SK-N-SH treated with all-trans-retinoic acid at 6 μM for 48 hours (cell line): ENCODE results near the gene ZNF462.

Experiments
- ATAC-seq: fragments of 200-7000 bp; cut with Tn5 transposase; 3 replicates; pipeline ENCODE4 v1.9.1; 2020; ENCODE audit warnings: mild to moderate bottlenecking, moderate library complexity
- ARNTL ChIP-seq: fragments of 450-650 bp; formaldehyde crosslinking; IDR thresholded peaks from 2 replicates; pipeline ENCODE4 v1.5.0; 2020; ENCODE audit warnings: low read depth, mild to moderate bottlenecking, moderate library complexity, borderline replicate concordance
- BACH2 ChIP-seq: fragments of 250-450 bp; sonication (Bioruptor Pico); IDR thresholded peaks from 2 replicates; pipeline ENCODE4 v1.9.0; 2021; ENCODE audit warnings: mild to moderate bottlenecking, borderline replicate concordance
- CREB5 ChIP-seq: fragments of 250-450 bp; sonication (Bioruptor Pico); IDR thresholded peaks from 2 replicates; pipeline ENCODE4 v1.5.1; 2020; ENCODE audit warnings: low read depth, mild to moderate bottlenecking, moderate library complexity
- CSRNP3 ChIP-seq: fragments of 250-450 bp; sonication (Bioruptor Pico); IDR thresholded peaks from 2 replicates; pipeline ENCODE4 v1.5.1; 2021; ENCODE audit warnings: mild to moderate bottlenecking, moderate library complexity
- ESRRG ChIP-seq: fragments of 250-450 bp; sonication (Bioruptor Pico); IDR thresholded peaks from 2 replicates; pipeline ENCODE4 v1.6.1; 2021; ENCODE audit warnings: mild to moderate bottlenecking
- GLIS3 ChIP-seq: fragments of 250-450 bp; sonication (Bioruptor Pico); IDR thresholded peaks from 2 replicates; pipeline ENCODE4 v1.5.0; 2020; ENCODE audit warnings: mild to moderate bottlenecking, moderate library complexity
- ISL1 ChIP-seq: fragments of 250-450 bp; sonication (Bioruptor Pico); IDR thresholded peaks from 2 replicates; pipeline ENCODE4 v2.1.2; 2022; ENCODE audit warnings: mild to moderate bottlenecking, moderate library complexity
- OSR1 ChIP-seq: fragments of 250-450 bp; sonication (Bioruptor Pico); IDR thresholded peaks from 2 replicates; pipeline ENCODE4 v1.8.0; 2022; ENCODE audit warnings: moderate library complexity, mild to moderate bottlenecking, inconsistent platforms
- PATZ1 ChIP-seq: fragments of 250-450 bp; sonication (Bioruptor Pico); IDR thresholded peaks from 2 replicates; pipeline ENCODE4 v1.8.0; 2020; ENCODE audit warnings: mild to moderate bottlenecking, moderate library complexity, borderline replicate concordance
- POU6F1 ChIP-seq: fragments of 250-450 bp; sonication (Bioruptor Pico); IDR thresholded peaks from 2 replicates; pipeline ENCODE4 v1.8.0; 2021; ENCODE audit warnings: low read depth, mild to moderate bottlenecking, moderate library complexity, borderline replicate concordance
- PPARA ChIP-seq: fragments of 250-450 bp; sonication (Bioruptor Pico); IDR thresholded peaks from 2 replicates; pipeline ENCODE4 v1.5.0; 2020; ENCODE audit warnings: mild to moderate bottlenecking, borderline replicate concordance
- RARB ChIP-seq: fragments of 250-450 bp; sonication (Bioruptor Pico); IDR thresholded peaks from 2 replicates; pipeline ENCODE4 v1.8.0; 2021; ENCODE audit warnings: mild to moderate bottlenecking, moderate library complexity
- SNAI2 ChIP-seq: fragments of 250-450 bp; sonication (Bioruptor Pico); IDR thresholded peaks from 2 replicates; pipeline ENCODE4 v1.5.0; 2020; ENCODE audit warnings: mild to moderate bottlenecking, moderate library complexity
- TCF4 ChIP-seq: fragments of 250-450 bp; sonication (Bioruptor Pico); IDR thresholded peaks from 2 replicates; pipeline ENCODE4 v1.8.0; 2021; ENCODE audit warnings: mild to moderate bottlenecking, moderate library complexity, borderline replicate concordance
- TOX ChIP-seq: fragments of 250-450 bp; sonication (Bioruptor Pico); IDR thresholded peaks from 2 replicates; pipeline ENCODE4 v1.8.0; 2021; ENCODE audit warnings: mild to moderate bottlenecking, moderate library complexity, borderline replicate concordance
- TSHZ2 ChIP-seq: fragments of 250-450 bp; sonication (Bioruptor Pico); IDR thresholded peaks from 2 replicates; pipeline ENCODE4 v1.5.0; 2020; ENCODE audit warnings: mild to moderate bottlenecking, moderate library complexity
- ZC3H10 ChIP-seq: fragments of 250-450 bp; sonication (Bioruptor Pico); IDR thresholded peaks from 2 replicates; pipeline ENCODE4 v1.5.1; 2021; ENCODE audit warnings: mild to moderate bottlenecking, moderate library complexity
- ZFP3 ChIP-seq: fragments of 250-450 bp; sonication (Bioruptor Pico); IDR thresholded peaks from 2 replicates; pipeline ENCODE4 v1.5.0; 2020; ENCODE audit warnings: mild to moderate bottlenecking, moderate library complexity
- ZFP30 ChIP-seq: fragments of 450-650 bp; formaldehyde crosslinking; IDR thresholded peaks from 2 replicates; pipeline ENCODE4 v1.5.0; 2022; ENCODE audit warnings: mild to moderate bottlenecking, moderate library complexity
- ZNF565 ChIP-seq: fragments of 450-650 bp; formaldehyde crosslinking; conservative IDR thresholded peaks from 2 replicates; pipeline ENCODE4 v1.5.0; 2020; ENCODE audit warnings: low read depth, mild to moderate bottlenecking, moderate library complexity
- ZNF70 ChIP-seq: fragments of 450-650 bp; formaldehyde crosslinking; IDR thresholded peaks from 2 replicates; pipeline ENCODE4 v1.5.0; 2020; ENCODE audit warnings: mild to moderate bottlenecking, moderate library complexity
- ZNF8 ChIP-seq: fragments of 450-650 bp; formaldehyde crosslinking; IDR thresholded peaks from 2 replicates; pipeline ENCODE4 v1.5.0; 2020; ENCODE audit warnings: mild to moderate bottlenecking, moderate library complexity

ZNF462 gene

GRCh38 chr9:106906129-106906528, 43.2 kb downstream of the ZNF462 start:
- no peak for ATAC-seq
- TF ChIP-seq TCF4 (CRISPR knock-in tag) (no peak), CREB5 (CRISPR knock-in tag) (no peak), PPARA (CRISPR knock-in tag) (no peak), ZNF565 (CRISPR knock-in tag) (no peak), ZC3H10 (no peak), OSR1 (CRISPR knock-in tag) (no peak), TOX (CRISPR knock-in tag) (no peak), POU6F1 (CRISPR knock-in tag) (no peak), BACH2 (no peak), ARNTL (CRISPR knock-in tag) (no peak), RARB (CRISPR knock-in tag) (no peak), ZNF70 (CRISPR knock-in tag) (no peak), CSRNP3 (CRISPR knock-in tag) (no peak), TSHZ2 (no peak), GLIS3 (CRISPR knock-in tag) (no peak), ZFP30 (CRISPR knock-in tag) (no peak), SNAI2 (CRISPR knock-in tag) (no peak), ZNF8 (CRISPR knock-in tag) (no peak)

- no peak for TF ChIP-seq ZFP30 (CRISPR knock-in tag)
- TF ChIP-seq CSRNP3 (CRISPR knock-in tag), result no peak
- no peak for TF ChIP-seq BACH2
- TF ChIP-seq PATZ1 (CRISPR knock-in tag), result no peak
- no peak for TF ChIP-seq ZNF70 (CRISPR knock-in tag)
- TF ChIP-seq SNAI2 (CRISPR knock-in tag), result no peak
- TF ChIP-seq CREB5 (CRISPR knock-in tag), result no peak
- no peak for TF ChIP-seq ZNF565 (CRISPR knock-in tag)
- no peak for TF ChIP-seq OSR1 (CRISPR knock-in tag)
- no peak for TF ChIP-seq POU6F1 (CRISPR knock-in tag)
- TF ChIP-seq TOX (CRISPR knock-in tag), result no peak
- no peak for TF ChIP-seq GLIS3 (CRISPR knock-in tag)
- no peak for TF ChIP-seq ZFP3 (CRISPR knock-in tag)
- no peak for TF ChIP-seq ZC3H10
- no peak for TF ChIP-seq TCF4 (CRISPR knock-in tag)
- no peak for TF ChIP-seq ESRRG
- TF ChIP-seq ARNTL (CRISPR knock-in tag), result no peak
- TF ChIP-seq ISL1 (CRISPR knock-in tag), result no peak
- TF ChIP-seq ZNF8 (CRISPR knock-in tag), result no peak
- TF ChIP-seq, all 23 proteins: peak for 0
- ATAC-seq, result no peak
Observed at GRCh38 chr9:106911951-106912350, 49.0 kb downstream of the ZNF462 start.
